IPS DF 4.7 (cell line): ENCODE data around the gene EPB41L4A.

Source experiments
- DNase-seq: peaks from one replicate; pipeline ENCODE4 v3.0.0-alpha.2; 2013; ENCODE audit warnings: low spot score; ENCODE audit errors: extremely low read depth

Gene EPB41L4A

GRCh38 chr5:112117551-112117950 is 301.5 kb downstream of the EPB41L4A start:
- DNase-seq = no peak

GRCh38 chr5:112116371-112116770 is 302.7 kb downstream of the EPB41L4A start:
- no peak for DNase-seq

- DNase-seq = no peak
These were observed 305.5 kb downstream of the EPB41L4A start for GRCh38 chr5:112113565-112113964.
